ENCODE data around the gene LONRF3. TPM values are rescaled to one million over a fixed set of nuclear protein-coding genes. Genes with fewer than 3 reads are reported as not detected.
A peak's percentile ranks its signal among the peaks of the same experiment; 100 is the strongest.

LONRF3 gene
- total RNA-seq, 6 donors from 2014 or later: 24.6 to 66.0 (median 40.8) TPM

- H3K27ac ChIP-seq: no peak overlapping the region
- H3K36me3 ChIP-seq: no peaks in the 10 kb centered on the region
- WGBS, 2 donors: 70 to 85% methylated on average over 6 of the region's 6 CpGs
- no peak overlapping the region for H3K4me3 ChIP-seq
- no peak for DNase-seq
- ATAC-seq (ENCODE audit: low FRiP score in 2 of 2): no peak
- H3K27me3 ChIP-seq: no peaks in the 10 kb centered on the region
- H3K9me3 ChIP-seq: no peaks in the 10 kb centered on the region
- no peak for TF ChIP-seq POLR2A (IDR thresholded peaks at IDR 0.05)
- no peak for TF ChIP-seq CTCF (IDR thresholded peaks at IDR 0.05)
- no peak for TF ChIP-seq EP300 (IDR thresholded peaks at IDR 0.05)
- TF ChIP-seq POLR2AphosphoS5 (IDR thresholded peaks at IDR 0.05): no peak
- no peaks in the 10 kb centered on the region for H3K4me1 ChIP-seq
These were observed 66.0 kb downstream of the LONRF3 start for GRCh38 chrX:119040432-119040831.

GRCh38 chrX:119041175-119041574 lies 66.8 kb downstream of the LONRF3 start:
- ATAC-seq (ENCODE audit: low FRiP score in 2 of 2): peak; percentile 74 to 95
- no peaks in the 10 kb centered on the region for H3K36me3 ChIP-seq
- no peaks in the 10 kb centered on the region for H3K27me3 ChIP-seq
- peak overlapping the region in 1 of 4 donors; percentile 30 for H3K27ac ChIP-seq
- H3K9me3 ChIP-seq: no peaks in the 10 kb centered on the region
- H3K4me3 ChIP-seq: no peak overlapping the region
- TF ChIP-seq POLR2AphosphoS5 (IDR thresholded peaks at IDR 0.05) (peak in 1 of 2 donors; percentile 30), EP300 (IDR thresholded peaks at IDR 0.05) (peak in 1 of 4 donors; percentile 48), CTCF (IDR thresholded peaks at IDR 0.05) (no peak), POLR2A (IDR thresholded peaks at IDR 0.05) (no peak)
- WGBS, 2 donors: 48% methylated on average over 4 of the region's 4 CpGs
- H3K4me1 ChIP-seq: no peaks in the 10 kb centered on the region
- peak in 1 of 2 donors; percentile 68 for DNase-seq

GRCh38 chrX:119042040-119042439 lies 67.6 kb downstream of the LONRF3 start:
- no peak overlapping the region for H3K27ac ChIP-seq
- H3K36me3 ChIP-seq: no peaks in the 10 kb centered on the region
- H3K9me3 ChIP-seq: no peaks in the 10 kb centered on the region
- 75 to 97% methylated on average over 3 of the region's 3 CpGs for WGBS, 2 donors
- H3K4me1 ChIP-seq: no peaks in the 10 kb centered on the region
- TF ChIP-seq EP300 (IDR thresholded peaks at IDR 0.05) (no peak), POLR2A (IDR thresholded peaks at IDR 0.05) (no peak), CTCF (IDR thresholded peaks at IDR 0.05) (no peak)
- H3K4me3 ChIP-seq: no peak overlapping the region
- DNase-seq (no peak), ATAC-seq (ENCODE audit: low FRiP score in 2 of 2) (no peak)
- H3K27me3 ChIP-seq: no peaks in the 10 kb centered on the region

- ATAC-seq (ENCODE audit: low FRiP score in 2 of 2): no peak
- Histone ChIP-seq H3K9me3 (no peaks in the 10 kb centered on the region), H3K4me1 (no peaks in the 10 kb centered on the region), H3K27ac (no peak overlapping the region), H3K36me3 (no peaks in the 10 kb centered on the region), H3K27me3 (no peaks in the 10 kb centered on the region), H3K4me3 (no peak overlapping the region)
- 75% methylated on average over 1 of the region's 1 CpG for WGBS, 2 donors
- no peak for DNase-seq
- TF ChIP-seq EP300 (IDR thresholded peaks at IDR 0.05) (no peak), POLR2AphosphoS5 (IDR thresholded peaks at IDR 0.05) (no peak), POLR2A (IDR thresholded peaks at IDR 0.05) (no peak), CTCF (IDR thresholded peaks at IDR 0.05) (no peak)
These were observed 68.6 kb downstream of the LONRF3 start for GRCh38 chrX:119042996-119043395.

- ATAC-seq (ENCODE audit: low FRiP score in 2 of 2) (no peak), DNase-seq (no peak)
- TF ChIP-seq POLR2A (IDR thresholded peaks at IDR 0.05): no peak
- no peak for TF ChIP-seq CTCF (IDR thresholded peaks at IDR 0.05)
- TF ChIP-seq POLR2AphosphoS5 (IDR thresholded peaks at IDR 0.05): no peak
- TF ChIP-seq EP300 (IDR thresholded peaks at IDR 0.05): no peak
- Histone ChIP-seq H3K36me3 (no peaks in the 10 kb centered on the region), H3K4me1 (no peaks in the 10 kb centered on the region), H3K27ac (no peak overlapping the region), H3K27me3 (no peaks in the 10 kb centered on the region), H3K9me3 (no peaks in the 10 kb centered on the region), H3K4me3 (no peak overlapping the region)
- 77 to 96% methylated on average over 2 of the region's 2 CpGs for WGBS, 2 donors
These were observed 71.5 kb downstream of the LONRF3 start for GRCh38 chrX:119045884-119046283.
